Endometrium (tissue), 2 donors: Measurements from ENCODE around the gene CAV2.
"Not testable (repeated sequence)": the region's sequence is repeated elsewhere in the genome, so short reads cannot be mapped to it uniquely, and the experiment has no call there.

Experiments
- FAIRE-seq: peaks from 2 replicates; lab custom pipeline; 2012; peaks lifted over from hg19 to GRCh38; lab: Jason Lieb, UNC
- donor health status: control.
- donor health status: control.

Gene CAV2, protein sequence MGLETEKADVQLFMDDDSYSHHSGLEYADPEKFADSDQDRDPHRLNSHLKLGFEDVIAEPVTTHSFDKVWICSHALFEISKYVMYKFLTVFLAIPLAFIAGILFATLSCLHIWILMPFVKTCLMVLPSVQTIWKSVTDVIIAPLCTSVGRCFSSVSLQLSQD

DNA sequence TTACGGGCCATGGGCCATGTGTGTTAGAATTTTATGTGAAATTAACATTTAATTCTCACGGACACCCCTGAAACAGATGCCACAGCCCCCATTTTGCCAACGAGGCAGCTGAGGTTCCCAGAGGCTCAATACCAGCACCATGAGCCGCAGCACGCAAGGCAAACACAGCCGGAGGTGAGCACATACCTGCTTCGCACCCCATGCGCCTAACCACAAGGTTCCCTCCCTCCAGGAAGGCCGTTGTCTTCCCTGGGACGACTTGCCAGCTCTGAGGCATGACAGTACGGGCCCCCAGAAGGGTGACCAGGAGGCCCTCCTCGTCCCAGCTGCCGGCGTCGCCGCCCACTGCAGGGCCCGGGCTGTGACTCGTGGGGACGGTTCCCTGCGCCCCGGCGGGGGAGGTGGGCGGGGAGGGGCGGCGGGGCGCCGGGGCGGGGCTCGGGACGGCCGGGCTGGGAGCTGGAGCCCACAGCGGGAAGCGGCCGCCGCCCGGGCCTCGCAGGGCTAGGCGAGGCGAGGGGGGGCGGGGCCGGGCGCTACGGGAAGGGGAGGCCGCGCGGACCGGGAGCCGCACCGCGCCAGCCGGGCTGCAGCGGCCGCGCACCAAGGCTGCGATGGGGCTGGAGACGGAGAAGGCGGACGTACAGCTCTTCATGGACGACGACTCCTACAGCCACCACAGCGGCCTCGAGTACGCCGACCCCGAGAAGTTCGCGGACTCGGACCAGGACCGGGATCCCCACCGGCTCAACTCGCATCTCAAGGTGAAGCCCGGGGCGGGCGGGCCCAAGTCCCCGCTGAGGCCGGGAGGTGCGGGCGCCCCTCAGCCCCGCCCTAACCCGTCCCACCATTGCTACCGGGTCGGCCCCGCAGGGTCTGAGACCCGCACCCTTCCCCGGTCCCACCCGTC is at the start of gene CAV2:
Gene CAV2 (plus strand): TSS at position 571 of the 910 bp plus-strand sequence. CDS start 44 bp downstream, at position 615.
- FAIRE-seq: no peak

DNA sequence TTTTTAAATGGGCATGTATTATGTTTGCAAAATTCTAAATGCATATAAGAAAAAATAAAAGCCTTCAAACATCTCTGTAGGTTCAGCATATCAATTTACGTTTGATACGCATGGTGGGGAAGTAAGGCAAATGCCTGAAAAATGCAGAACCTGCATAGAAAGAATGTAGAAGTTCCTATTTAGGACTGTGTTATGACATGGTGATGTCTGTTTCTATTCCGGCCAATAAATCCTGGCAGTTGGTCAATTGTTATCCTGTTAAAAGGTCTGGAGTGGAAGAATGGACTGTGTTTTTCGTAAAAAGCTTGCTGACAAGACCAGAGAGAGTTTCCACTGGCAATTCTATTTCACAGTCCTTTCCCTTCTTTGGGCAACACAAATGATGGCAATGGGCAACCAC is 49.6 kb upstream of the CAV2 start:
- no peak for FAIRE-seq

DNA sequence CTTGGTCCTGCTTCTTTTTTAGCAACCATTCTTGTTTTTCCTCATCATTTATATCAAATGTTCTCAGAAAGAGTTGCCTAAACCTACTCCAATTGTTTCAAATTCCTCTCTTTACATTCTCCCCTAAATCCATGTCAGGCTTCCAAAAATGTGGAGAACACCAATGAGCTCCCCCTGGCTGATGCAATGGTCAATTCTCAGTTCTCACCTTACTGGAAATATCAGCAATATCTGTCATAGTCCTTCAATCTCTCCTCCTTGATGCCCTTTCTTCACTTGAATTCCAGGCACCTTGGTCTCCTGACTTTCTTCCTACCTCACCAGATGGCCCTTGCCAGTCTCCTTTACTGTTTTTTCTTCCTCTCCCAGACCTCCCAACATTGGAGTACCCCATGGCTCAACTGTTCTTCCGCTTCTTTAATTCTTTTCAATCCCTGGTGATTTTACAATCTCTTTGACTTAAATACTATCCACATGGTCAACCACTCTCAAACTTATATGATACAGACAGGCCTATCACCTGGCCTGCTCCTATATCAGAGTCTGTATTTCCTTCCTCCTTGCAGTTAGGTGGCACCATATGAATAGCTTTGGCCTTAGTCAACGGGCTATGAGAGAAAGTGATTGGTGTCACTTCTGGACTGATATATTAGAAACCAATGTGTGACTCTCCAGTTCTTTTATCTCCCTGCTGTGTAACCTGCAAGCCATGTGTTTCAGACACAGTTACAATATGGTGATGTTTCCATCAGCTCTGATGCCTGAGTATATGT is 47.4 kb upstream of the CAV2 start:
- FAIRE-seq: no peak

DNA sequence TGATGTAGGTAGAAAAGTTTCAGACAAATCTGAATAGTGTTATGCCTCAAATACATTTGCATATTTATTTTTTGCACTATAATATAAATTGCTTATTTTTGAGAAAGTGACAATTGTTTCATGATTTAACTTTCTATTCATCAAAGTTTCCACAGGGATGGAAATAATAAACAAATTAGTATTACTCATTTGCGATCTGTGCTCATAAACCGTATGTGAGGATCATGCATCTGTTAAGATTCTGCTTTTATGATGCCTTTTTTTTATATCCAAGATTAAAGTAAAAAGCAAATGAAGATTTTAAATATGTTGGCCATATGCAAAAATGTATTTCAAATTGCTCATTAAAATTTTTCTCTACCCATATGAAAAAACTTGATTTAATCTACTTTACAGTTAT is 45.2 kb upstream of the CAV2 start:
- no peak for FAIRE-seq

DNA sequence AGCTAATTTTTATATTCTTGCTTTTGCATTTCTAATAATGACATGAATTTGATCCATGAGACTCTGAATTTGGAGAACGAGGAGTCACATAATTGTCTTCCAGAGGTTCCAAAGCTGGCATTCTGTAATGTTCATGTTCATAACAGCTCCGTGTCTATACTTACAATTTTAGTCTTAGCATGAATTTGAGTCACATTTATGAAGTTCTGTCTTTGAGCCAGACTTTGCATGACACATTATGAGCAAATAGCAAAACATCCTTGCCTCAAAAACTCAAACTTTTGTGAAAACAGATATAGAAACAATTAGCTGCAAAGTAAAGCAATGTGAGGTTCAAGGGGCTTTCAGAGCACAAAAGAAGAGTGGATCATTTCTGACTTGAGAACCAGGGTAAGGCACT is 44.5 kb upstream of the CAV2 start:
- FAIRE-seq: no peak

DNA sequence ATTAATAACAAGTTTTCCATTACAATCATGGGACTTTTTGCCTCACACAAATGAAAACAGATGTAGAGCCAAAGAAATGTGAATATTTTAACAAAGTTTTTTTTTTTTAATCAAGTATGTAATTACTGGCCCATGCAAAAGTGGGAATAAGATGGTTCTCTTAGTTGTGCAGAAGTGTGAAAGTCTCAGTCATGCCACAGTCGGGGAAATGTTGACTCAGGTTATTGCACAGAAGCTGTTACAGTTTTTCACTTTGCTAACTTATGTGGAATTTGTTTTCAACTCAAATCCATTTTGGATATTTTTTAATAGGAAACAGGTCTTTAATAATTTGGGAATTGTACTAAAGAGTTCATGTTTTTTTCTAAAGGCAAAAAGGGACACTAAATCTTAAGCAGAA is 44.0 kb upstream of the CAV2 start:
- FAIRE-seq: no peak

DNA sequence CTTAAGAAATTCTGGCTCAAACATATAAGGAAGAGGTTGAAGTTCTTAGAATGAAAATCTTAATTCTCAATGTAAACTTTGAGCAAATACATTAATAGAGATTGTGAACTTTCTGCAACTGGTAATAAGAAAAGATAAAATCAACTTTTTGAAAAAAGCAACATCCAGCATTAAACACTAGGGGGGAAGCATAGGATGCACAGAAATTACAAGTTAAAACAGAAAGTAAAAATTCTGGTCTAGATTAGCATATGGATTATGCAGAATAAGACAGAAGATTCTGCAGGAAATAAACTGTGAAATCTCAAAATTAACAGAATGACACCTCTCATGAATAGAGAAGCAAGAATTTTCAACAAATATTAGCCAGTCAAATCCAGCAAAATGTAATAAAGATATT is 38.0 kb upstream of the CAV2 start:
- no peak for FAIRE-seq

DNA sequence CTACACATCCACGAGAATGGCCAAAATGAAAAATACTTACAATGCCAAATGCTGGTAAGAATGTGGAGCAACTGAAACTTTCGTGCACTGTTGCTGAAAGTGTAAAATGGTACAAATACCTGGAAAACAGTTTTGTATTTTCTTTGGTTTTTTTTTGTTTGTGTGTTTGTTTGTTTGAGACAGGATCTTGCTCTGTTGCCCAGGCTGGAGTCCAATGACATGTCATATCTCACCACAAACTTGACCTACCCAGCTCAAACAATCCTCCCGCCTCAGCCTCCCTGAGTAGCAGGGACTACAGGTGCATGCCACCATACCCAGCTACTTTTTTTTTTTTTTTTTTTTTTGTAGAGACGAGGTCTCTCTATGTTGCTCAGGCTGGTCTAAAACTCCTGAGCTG is 35.6 kb upstream of the CAV2 start:
- FAIRE-seq: no peak

DNA sequence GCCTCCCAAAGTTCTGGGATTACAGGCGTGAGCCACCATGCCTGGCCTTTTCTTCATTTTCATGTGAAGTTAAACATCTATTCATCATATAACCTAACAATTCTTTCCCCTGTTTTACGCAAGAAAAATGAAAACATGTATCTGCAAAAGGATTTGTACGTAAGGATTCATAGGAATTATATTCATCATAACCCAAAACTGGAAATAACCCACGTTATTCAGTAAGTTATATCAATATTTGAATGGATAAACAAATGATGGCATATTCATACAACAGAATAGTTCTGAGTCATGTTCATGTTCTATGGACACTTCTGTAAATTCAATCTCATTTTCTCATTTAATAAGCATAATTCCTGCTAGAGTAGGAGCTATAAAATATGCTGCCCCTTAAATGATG is 35.2 kb upstream of the CAV2 start:
- FAIRE-seq: no peak

DNA sequence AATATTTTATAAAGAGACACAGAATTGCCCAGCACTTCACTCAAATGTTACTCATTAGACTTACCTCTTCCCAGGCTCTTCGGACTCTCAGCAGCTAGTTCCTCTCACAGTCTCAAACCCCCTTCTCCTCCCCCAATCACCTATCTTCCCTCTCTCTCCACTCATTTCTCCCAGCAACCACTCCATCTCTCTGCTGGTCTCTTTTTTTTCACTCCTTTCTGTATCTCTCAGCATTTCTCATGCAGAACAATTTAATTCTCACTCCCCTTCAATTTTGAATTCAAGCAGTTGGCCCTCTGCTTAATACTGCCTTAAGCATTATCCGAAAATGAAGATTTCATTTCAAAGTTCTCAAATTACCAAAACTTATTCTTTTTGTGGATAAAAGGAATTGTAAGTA is 34.4 kb upstream of the CAV2 start:
- no peak for FAIRE-seq

DNA sequence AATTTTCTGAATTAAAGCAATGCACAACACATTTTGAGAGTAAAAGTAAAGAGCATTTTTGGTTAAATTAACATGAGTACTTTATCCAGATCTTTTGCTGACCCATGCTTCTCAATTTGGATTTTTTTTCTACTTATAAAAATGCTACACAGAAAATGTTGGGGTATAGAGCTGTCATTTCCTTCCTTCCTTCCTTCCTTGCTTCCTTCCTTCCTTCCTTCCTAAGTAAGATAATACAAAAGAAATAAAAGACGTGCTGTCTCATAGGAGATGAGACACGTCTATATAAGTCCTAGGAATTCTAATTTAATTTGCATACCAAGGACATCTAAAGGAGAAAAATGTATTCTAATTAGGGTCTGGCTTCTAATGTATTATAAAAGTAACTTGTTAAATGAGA is 31.0 kb upstream of the CAV2 start:
- FAIRE-seq: no peak

DNA sequence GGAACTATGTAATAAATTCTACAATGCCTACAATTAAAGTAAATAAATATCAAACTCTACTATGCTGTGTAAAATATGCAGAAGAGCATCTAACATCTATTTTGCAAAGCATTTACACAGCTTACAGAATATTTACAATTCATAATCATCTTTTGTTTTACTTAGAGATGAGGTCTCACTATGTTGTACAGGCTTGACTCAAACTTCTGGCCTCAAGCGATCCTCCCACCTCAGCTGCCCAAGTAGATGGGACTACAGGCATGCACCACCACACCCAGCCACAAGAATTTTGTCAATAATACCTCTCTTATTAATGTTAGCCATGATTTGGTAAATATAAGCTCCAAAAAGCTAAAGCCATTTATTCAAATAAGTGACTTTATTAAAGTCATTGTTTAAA is 21.9 kb upstream of the CAV2 start:
- FAIRE-seq: no peak

DNA sequence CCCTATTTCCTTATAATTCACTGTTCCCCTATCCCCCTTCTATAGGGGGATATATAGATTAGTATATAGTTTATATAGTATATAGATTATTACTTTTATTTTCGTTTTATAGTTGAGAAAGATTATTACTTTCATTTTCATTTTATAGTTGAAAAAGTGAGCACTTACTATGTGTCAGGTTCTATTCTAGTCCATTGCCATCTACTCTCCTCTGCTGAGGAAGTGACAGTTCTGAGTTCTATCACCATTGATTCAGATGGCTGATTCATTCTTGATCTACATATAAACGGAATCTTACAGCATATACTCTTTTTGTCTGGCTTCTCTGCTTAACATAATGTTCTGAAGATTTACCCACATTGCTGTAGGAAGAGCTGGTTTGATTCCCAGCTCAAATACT is 20.7 kb upstream of the CAV2 start:
- no peak for FAIRE-seq

DNA sequence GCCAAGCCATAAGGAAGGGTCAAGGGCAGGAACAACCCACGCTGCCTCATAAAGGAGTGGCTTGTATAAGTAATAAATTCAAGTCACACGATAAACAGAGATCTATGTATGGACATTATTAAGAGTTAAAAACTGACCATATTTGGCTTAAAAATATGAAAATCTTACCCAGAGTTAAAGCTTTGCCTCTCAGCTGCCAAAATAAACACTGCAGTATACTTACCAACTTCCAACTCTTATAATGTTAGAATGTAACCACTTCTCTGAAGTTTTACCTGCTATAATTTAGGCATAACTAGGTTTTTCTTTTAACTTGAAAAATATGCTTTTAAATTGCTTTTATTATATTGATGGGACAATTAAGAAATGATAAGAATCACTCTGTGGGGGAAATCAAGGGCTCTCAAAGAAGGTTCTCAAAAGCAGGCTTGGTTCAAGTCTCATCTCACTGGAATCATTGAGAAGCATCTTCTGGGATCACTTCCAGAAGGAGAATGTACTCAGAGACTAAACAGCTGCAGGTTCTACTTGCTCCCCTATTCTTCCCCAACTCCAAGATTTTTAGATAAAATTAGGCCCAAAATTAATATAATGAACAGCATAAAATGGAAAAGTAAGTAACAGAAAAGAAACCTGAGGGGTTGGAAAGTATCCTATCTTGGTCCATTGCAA is 16.1 kb upstream of the CAV2 start:
- FAIRE-seq: no peak

DNA sequence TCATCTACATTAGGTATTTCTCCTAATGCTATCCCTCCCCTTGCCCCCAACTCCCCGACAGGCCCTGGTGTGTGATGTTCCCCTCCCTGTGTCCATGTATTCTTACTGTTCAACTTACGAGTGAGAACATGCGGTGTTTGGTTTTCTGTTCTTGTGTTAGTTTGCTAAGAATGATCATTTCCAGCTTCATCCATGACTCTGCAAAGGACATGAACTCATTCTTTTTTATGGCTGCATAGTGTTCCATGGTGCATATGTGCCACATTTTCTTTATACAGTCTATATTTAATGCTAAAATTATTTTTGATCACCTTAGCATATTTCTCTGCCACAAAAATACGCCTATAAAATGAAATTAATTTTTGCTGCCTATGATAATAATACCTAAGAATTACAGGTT is 15.1 kb upstream of the CAV2 start:
- not testable (repeated sequence) for FAIRE-seq

DNA sequence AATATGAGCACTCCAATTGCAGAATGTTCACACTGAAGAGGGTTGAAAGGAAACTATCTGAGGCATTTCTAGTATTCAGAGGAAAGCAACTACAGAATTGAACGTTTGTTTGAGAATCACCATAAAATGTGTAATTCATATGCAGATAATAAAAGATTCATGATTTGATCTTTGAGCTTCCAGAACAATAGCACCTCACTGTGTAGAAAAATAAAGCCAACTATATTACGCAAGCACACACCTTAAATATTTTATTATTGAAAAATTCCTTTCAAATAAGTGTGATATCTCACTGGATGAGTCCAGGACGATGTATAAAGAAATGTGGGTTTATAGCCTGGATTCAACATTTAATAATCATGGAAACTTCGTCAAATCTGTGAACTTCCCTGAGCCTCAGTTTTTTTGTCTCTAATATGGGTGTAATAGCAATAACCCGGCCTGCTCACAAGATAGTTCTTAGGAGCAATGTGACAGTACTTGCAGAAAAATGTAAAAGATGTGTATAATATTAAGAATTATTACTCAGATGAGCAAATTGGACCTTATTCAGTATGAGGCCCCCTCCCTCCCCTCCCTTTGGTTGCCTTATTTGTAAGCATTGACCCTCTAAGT is 11.5 kb upstream of the CAV2 start:
- no peak for FAIRE-seq

DNA sequence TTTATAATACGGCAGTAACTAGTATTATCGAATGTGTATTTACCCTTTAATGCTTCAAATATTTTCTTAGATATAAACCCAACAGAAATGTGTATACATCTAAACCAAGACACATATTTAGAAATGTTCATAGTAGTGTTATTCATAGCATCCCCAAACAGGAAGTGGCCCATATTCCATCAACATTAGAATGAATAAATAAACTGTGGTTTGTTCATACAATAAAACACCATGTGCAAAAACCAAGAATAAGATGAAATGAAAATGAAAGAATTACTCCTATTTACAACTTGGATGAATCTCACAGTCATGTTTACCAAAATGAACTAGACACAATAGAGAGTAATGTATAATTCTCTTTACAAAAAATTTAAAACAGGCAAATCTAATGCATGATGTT is 9.2 kb upstream of the CAV2 start:
- FAIRE-seq: peak; percentile 12

DNA sequence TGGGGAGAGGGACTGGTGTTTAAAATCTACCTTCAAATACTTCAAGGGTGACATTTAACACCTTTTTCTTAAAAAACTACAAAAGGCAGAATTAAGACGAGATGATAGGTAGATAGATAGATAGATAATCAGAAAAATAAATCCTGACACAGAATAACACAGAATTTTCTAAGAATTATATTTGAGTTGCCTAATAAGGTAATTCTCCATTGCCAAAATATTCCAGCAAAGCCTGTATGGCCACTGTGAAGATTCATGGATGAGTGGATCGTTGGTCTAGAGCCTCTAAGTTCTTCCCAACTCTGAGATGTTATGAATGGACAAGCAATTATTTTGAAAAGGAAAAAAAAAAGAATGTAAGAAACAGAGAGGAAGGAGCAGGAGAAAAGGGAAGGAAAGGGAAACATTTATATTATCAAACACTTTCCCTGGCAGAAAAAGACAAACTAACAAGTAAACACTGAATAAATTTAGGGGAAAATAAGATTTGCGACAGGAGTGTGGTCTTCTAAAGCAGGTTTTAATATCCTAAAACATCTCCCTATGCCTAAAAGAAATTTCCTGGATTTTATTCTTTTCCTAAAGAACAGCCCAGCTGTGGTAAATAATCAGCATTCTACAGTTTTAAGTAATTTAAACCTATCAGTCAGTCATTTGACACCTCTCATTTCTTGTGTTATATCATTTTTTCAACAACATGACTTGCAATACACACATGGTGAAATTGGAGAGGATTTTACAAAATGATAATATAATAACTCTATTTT is 7.5 kb upstream of the CAV2 start:
- FAIRE-seq: no peak

DNA sequence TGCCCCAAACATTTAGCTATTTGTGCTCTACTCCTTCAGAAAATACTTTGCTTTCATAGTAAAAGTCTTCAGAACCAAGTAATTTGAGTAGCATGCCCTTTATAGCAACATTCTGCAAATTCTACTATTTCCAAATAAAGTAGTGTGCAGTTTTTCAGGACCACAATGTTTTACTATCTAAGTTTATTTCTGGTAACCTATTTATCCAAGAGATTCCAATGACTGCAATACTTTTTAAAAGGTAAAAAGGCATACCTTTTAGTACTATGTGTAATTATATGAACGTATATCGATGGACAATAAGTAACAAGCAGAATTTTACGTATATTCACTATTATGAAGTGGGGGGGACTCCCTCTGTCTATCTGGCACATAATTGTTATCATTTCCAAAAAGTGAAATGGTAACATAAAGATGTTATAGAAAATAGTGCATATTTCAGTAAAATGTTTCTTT is 6.9 kb upstream of the CAV2 start:
- FAIRE-seq: no peak

DNA sequence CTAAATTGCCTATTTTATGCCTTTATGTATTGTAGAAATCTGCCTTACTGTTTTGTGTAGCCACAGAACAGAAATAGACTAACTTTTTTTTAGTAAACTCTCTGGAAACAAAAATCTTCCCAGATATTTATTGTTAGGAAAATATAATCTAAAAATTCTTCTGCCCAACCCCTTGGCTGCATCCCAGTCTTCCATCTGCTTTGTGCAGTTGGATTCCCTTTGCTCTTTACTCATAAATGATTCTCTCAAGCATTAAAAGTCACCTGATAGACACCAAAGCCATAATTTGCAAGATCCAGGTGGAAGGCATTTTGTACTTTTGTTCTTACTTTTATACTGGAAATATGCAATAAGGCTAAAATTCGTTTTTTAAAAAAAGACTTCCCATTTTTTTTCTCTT is 6.1 kb upstream of the CAV2 start:
- no peak for FAIRE-seq

DNA sequence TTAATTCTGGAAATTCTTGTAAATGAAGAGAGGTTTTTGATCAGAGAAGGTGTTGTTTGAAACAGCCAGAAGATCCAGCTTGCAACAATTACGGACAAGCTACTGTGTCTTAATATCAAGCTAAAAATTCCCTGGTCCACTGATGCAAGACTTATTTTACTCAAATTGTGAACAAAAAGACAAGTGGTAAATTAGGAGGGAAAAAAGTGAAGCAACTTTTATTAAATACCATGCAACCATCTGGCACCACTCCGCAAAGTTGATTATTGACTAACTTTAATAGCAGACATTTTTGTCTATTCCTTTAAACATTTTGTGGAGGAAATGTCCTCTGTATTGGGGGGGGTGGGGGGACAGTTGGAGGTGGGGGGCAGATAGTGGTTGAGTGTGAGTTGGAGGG is 5.1 kb upstream of the CAV2 start:
- FAIRE-seq: no peak
